GM19455 (cell line): ENCODE data around the gene SYT11.

ENCODE experiments used
- ATAC-seq: cut with Tn5 transposase; IDR thresholded peaks from one replicate; pipeline ENCODE4 v1.9.1; 2021; ENCODE audit not compliant: unreplicated experiment

SYT11 gene

GRCh38 chr1:155934097-155934935 is 74.9 kb downstream of the SYT11 start, which contains the start of gene KHDC4:
KHDC4 (minus strand) TSS chr1:155934413; CDS start chr1:155934373, 40 bp downstream.
- ATAC-seq: peak; percentile 83
